Spinal cord (tissue), 10 donors: Measurements from ENCODE around the gene WDR88. TPM values are rescaled to one million over a fixed set of nuclear protein-coding genes. Genes with fewer than 3 reads are reported as not detected.
"Not testable (repeated sequence)": the region's sequence is repeated elsewhere in the genome, so short reads cannot be mapped to it uniquely, and the experiment has no call there.

ENCODE experiments used
- DNase-seq, 6 donors: peaks; one replicate each; pipeline versions ENCODE4 v3.0.0 to v3.0.0-alpha.2; 2013 to 2015; ENCODE audit warnings: low spot score in 6 of 6, low read depth in 4 of 6
- H3K27ac ChIP-seq: one replicate; pipeline ENCODE4 v1.5.1; 2013; ENCODE audit warnings: low read depth, low read length, control low read depth
- H3K27me3 ChIP-seq: one replicate; pipeline ENCODE4 v1.6.1; 2013; ENCODE audit warnings: low read length; ENCODE audit not compliant: control insufficient read depth, insufficient read depth
- H3K36me3 ChIP-seq: one replicate; pipeline ENCODE4 v1.6.1; 2013; ENCODE audit warnings: low read length; ENCODE audit not compliant: control insufficient read depth, insufficient read depth
- H3K4me1 ChIP-seq: one replicate; pipeline ENCODE4 v1.6.1; 2013; ENCODE audit warnings: low read length; ENCODE audit not compliant: control insufficient read depth, insufficient read depth
- H3K4me3 ChIP-seq: one replicate; pipeline ENCODE4 v1.5.1; 2013; ENCODE audit warnings: low read depth, low read length, control low read depth
- H3K9me3 ChIP-seq: one replicate; pipeline ENCODE4 v1.6.1; 2013; ENCODE audit warnings: low read length; ENCODE audit not compliant: control insufficient read depth, insufficient read depth
- WGBS: methylation state at CpG from one replicate; pipeline ENCODE4 v1.1.5; 2013; ENCODE audit warnings: missing lambda C conversion rate; ENCODE audit not compliant: insufficient coverage; 5-methylcytosine and 5-hydroxymethylcytosine counted together
- polyA plus RNA-seq, 2 donors: library from polyadenylated mRNA; unstranded; fragments of 120-200 nt; gene quantifications; one replicate each; pipeline ENCODE4 v1.2.1, GENCODE V29; 2013; ENCODE audit not compliant: insufficient read length in 2 of 2
- total RNA-seq, 2 donors: library from RNA; depleted of rRNA in 1 of 2; stranded (reverse); fragments of 120-200 nt in 1 of 2; fragments of >200 nt in 1 of 2; gene quantifications; one replicate each; pipeline versions ENCODE4 v1.2.3 to v1.2.4, GENCODE V29; 2013 to 2014
- donor health status: healthy.

The WDR88 gene
- total and polyA plus RNA-seq, 4 donors: 0.22 to 1.4 (median 1.0) TPM; not detected in 1

GRCh38 chr19:33175886-33176669 lies 44.2 kb downstream of the WDR88 start:
- peak overlapping the region; percentile 79 for H3K4me3 ChIP-seq
- peaks cover 31% of the 10 kb centered on the region for H3K4me1 ChIP-seq
- WGBS: 12% methylated on average over 25 of the region's 25 CpGs
- H3K27me3 ChIP-seq: no peaks in the 10 kb centered on the region
- no peaks in the 10 kb centered on the region for H3K9me3 ChIP-seq
- H3K27ac ChIP-seq: peak overlapping the region; percentile 93
- DNase-seq: peak in 1 of 6 donors; percentile 62
- H3K36me3 ChIP-seq: peaks cover 3% of the 10 kb centered on the region

GRCh38 chr19:33176670-33177416 lies 44.9 kb downstream of the WDR88 start:
- Histone ChIP-seq H3K27me3 (no peaks in the 10 kb centered on the region), H3K9me3 (no peaks in the 10 kb centered on the region), H3K4me3 (peak overlapping the region; percentile 79), H3K36me3 (peaks cover 3% of the 10 kb centered on the region), H3K27ac (peak overlapping the region; percentile 93), H3K4me1 (peaks cover 31% of the 10 kb centered on the region)
- under 1% methylated on average over 65 of the region's 65 CpGs for WGBS
- peak; percentile 94 to 99 (median 98) for DNase-seq

GRCh38 chr19:33177417-33177979 lies 45.6 kb downstream of the WDR88 start:
- Histone ChIP-seq H3K27me3 (no peaks in the 10 kb centered on the region), H3K4me1 (peaks cover 31% of the 10 kb centered on the region), H3K9me3 (no peaks in the 10 kb centered on the region), H3K36me3 (peaks cover 3% of the 10 kb centered on the region), H3K27ac (peak overlapping the region; percentile 93), H3K4me3 (peak overlapping the region; percentile 79)
- no peak for DNase-seq
- under 1% methylated on average over 36 of the region's 38 CpGs for WGBS

GRCh38 chr19:33186431-33187182 lies 54.7 kb downstream of the WDR88 start:
- Histone ChIP-seq H3K4me1 (peaks cover 8% of the 10 kb centered on the region), H3K4me3 (no peak overlapping the region), H3K36me3 (no peaks in the 10 kb centered on the region), H3K27me3 (no peaks in the 10 kb centered on the region), H3K9me3 (no peaks in the 10 kb centered on the region), H3K27ac (no peak overlapping the region)
- DNase-seq: peak in 1 of 6 donors; percentile 35
- WGBS: 42% methylated on average over 2 of the region's 11 CpGs

- DNase-seq: no peak
- no peak overlapping the region for H3K27ac ChIP-seq
- no peak overlapping the region for H3K4me3 ChIP-seq
- 11% methylated on average over 3 of the region's 8 CpGs for WGBS
- no peaks in the 10 kb centered on the region for H3K9me3 ChIP-seq
- no peaks in the 10 kb centered on the region for H3K36me3 ChIP-seq
- no peaks in the 10 kb centered on the region for H3K27me3 ChIP-seq
- H3K4me1 ChIP-seq: peaks cover 8% of the 10 kb centered on the region
Measured at GRCh38 chr19:33187183-33187540, 55.2 kb downstream of the WDR88 start.

GRCh38 chr19:33189453-33189852 lies 57.5 kb downstream of the WDR88 start:
- WGBS: no CpG with 5 or more reads among the region's 1 CpG
- no peak overlapping the region for H3K27ac ChIP-seq
- no peak for DNase-seq
- no peaks in the 10 kb centered on the region for H3K27me3 ChIP-seq
- no peaks in the 10 kb centered on the region for H3K36me3 ChIP-seq
- no peaks in the 10 kb centered on the region for H3K9me3 ChIP-seq
- H3K4me3 ChIP-seq: no peak overlapping the region
- H3K4me1 ChIP-seq: peaks cover 10% of the 10 kb centered on the region

GRCh38 chr19:33191092-33191491 lies 59.2 kb downstream of the WDR88 start:
- H3K27me3 ChIP-seq, H3K36me3 ChIP-seq, H3K4me3 ChIP-seq, H3K27ac ChIP-seq, DNase-seq, H3K9me3 ChIP-seq: not testable (repeated sequence)
- WGBS: 94% methylated on average over 4 of the region's 4 CpGs
- peaks cover 21% of the 10 kb centered on the region for H3K4me1 ChIP-seq

GRCh38 chr19:33191501-33191900 lies 59.6 kb downstream of the WDR88 start:
- no peak for DNase-seq
- no peaks in the 10 kb centered on the region for H3K9me3 ChIP-seq
- H3K27ac ChIP-seq: no peak overlapping the region
- peaks cover 26% of the 10 kb centered on the region for H3K4me1 ChIP-seq
- H3K4me3 ChIP-seq: no peak overlapping the region
- 88% methylated on average over 5 of the region's 6 CpGs for WGBS
- no peaks in the 10 kb centered on the region for H3K27me3 ChIP-seq
- peaks cover 5% of the 10 kb centered on the region for H3K36me3 ChIP-seq

- no peak overlapping the region for H3K27ac ChIP-seq
- peaks cover 27% of the 10 kb centered on the region for H3K4me1 ChIP-seq
- 72% methylated on average over 7 of the region's 7 CpGs for WGBS
- no peaks in the 10 kb centered on the region for H3K27me3 ChIP-seq
- DNase-seq: no peak
- no peak overlapping the region for H3K4me3 ChIP-seq
- no peaks in the 10 kb centered on the region for H3K9me3 ChIP-seq
- peaks cover 10% of the 10 kb centered on the region for H3K36me3 ChIP-seq
Measured at GRCh38 chr19:33192010-33192409, 60.1 kb downstream of the WDR88 start.
